ENCODE results near the gene DLGAP1. TPM values are rescaled to one million over a fixed set of nuclear protein-coding genes. Genes with fewer than 3 reads are reported as not detected.

DLGAP1 gene
- total and polyA plus RNA-seq, 2 of the 13 experiments (the other 11 are each of a cell fraction or from before 2014, with no cell fraction given): 0.01 TPM; not detected in 1

DNA sequence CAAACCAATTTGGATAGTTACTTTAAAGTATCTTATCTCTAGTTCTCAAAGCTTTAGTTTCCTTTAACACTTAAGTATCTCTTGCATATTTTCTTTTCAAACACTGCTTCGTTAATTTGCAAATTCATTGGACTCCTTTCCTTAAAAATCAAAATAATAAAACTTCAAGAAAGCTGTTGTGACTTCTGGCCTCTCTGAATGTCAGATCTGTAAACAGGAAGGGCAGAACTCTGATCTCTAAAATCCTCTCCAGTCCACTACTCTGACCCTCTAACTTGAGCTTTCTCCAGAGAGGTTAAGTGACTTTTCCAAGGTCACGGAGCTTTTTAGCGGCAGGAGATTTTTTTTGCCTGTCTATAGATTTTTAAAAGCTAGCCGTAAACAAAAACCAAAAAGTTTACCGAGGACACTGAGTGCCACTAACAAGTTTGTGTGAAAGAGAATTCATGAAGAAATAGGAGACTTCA is 849.6 kb downstream of the DLGAP1 start (continued):
- TF ChIP-seq, protein P1, sequence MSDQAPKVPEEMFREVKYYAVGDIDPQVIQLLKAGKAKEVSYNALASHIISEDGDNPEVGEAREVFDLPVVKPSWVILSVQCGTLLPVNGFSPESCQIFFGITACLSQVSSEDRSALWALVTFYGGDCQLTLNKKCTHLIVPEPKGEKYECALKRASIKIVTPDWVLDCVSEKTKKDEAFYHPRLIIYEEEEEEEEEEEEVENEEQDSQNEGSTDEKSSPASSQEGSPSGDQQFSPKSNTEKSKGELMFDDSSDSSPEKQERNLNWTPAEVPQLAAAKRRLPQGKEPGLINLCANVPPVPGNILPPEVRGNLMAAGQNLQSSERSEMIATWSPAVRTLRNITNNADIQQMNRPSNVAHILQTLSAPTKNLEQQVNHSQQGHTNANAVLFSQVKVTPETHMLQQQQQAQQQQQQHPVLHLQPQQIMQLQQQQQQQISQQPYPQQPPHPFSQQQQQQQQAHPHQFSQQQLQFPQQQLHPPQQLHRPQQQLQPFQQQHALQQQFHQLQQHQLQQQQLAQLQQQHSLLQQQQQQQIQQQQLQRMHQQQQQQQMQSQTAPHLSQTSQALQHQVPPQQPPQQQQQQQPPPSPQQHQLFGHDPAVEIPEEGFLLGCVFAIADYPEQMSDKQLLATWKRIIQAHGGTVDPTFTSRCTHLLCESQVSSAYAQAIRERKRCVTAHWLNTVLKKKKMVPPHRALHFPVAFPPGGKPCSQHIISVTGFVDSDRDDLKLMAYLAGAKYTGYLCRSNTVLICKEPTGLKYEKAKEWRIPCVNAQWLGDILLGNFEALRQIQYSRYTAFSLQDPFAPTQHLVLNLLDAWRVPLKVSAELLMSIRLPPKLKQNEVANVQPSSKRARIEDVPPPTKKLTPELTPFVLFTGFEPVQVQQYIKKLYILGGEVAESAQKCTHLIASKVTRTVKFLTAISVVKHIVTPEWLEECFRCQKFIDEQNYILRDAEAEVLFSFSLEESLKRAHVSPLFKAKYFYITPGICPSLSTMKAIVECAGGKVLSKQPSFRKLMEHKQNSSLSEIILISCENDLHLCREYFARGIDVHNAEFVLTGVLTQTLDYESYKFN (CRISPR knock-in tag; conservative IDR thresholded peaks at IDR 0.05): peak; percentile 36; the same call in 1 of the 2 replicates
- no peak for TF ChIP-seq PRPF4 (IDR thresholded peaks at IDR 0.05; ENCODE audit: low read depth, low read length, poor library complexity, severe bottlenecking)
- no peak for TF ChIP-seq ETV6 (CRISPR knock-in tag; conservative IDR thresholded peaks at IDR 0.05)
- TF ChIP-seq, protein P2, sequence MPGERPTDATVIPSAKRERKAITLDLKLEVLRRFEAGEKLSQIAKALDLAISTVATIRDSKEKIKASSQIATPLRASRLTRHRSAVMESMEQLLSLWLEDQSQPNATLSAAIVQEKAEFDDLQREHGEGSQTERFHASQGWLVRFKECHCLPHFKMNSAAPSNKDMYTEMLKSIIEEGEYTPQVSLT (CRISPR knock-in tag; IDR thresholded peaks at IDR 0.05; ENCODE audit: borderline replicate concordance, low read depth): no peak
- no peak for TF ChIP-seq HNRNPK (IDR thresholded peaks at IDR 0.05; ENCODE audit: low read depth, low read length, poor library complexity, severe bottlenecking)
- TF ChIP-seq MLX (CRISPR knock-in tag; IDR thresholded peaks at IDR 0.05): no peak
- TF ChIP-seq RXRA (CRISPR knock-in tag; IDR thresholded peaks at IDR 0.05): no peak
- TF ChIP-seq JARID2 (CRISPR knock-in tag; IDR thresholded peaks at IDR 0.05; ENCODE audit: insufficient replicate concordance): no peak
- TF ChIP-seq FOXM1 (CRISPR knock-in tag; IDR thresholded peaks at IDR 0.05): no peak
- TF ChIP-seq, protein P3, sequence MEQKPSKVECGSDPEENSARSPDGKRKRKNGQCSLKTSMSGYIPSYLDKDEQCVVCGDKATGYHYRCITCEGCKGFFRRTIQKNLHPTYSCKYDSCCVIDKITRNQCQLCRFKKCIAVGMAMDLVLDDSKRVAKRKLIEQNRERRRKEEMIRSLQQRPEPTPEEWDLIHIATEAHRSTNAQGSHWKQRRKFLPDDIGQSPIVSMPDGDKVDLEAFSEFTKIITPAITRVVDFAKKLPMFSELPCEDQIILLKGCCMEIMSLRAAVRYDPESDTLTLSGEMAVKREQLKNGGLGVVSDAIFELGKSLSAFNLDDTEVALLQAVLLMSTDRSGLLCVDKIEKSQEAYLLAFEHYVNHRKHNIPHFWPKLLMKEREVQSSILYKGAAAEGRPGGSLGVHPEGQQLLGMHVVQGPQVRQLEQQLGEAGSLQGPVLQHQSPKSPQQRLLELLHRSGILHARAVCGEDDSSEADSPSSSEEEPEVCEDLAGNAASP (CRISPR knock-in tag; IDR thresholded peaks at IDR 0.05; ENCODE audit: borderline replicate concordance): 0 out of 2 replicates have a peak, but pooled peaks have one; percentile 3
- TF ChIP-seq MTF1 (CRISPR knock-in tag; IDR thresholded peaks at IDR 0.05): no peak
- TF ChIP-seq NCOR1 (IDR thresholded peaks at IDR 0.05; ENCODE audit: borderline replicate concordance, low read length): no peak
- no peak for TF ChIP-seq MEIS2 (CRISPR knock-in tag; IDR thresholded peaks at IDR 0.05)
- TF ChIP-seq TIGD3 (CRISPR knock-in tag; IDR thresholded peaks at IDR 0.05; ENCODE audit: borderline replicate concordance): no peak
- TF ChIP-seq MTF2 (CRISPR knock-in tag; IDR thresholded peaks at IDR 0.05; ENCODE audit: borderline replicate concordance): no peak
- TF ChIP-seq RXRB (CRISPR knock-in tag; IDR thresholded peaks at IDR 0.05; ENCODE audit: borderline replicate concordance): no peak
- TF ChIP-seq KDM2A (CRISPR knock-in tag; IDR thresholded peaks at IDR 0.05; ENCODE audit: borderline replicate concordance, low read depth): no peak
- no peak for TF ChIP-seq SRSF9 (IDR thresholded peaks at IDR 0.05; ENCODE audit: borderline replicate concordance, insufficient read depth, low read depth, low read length, poor library complexity, severe bottlenecking)

Measured in HepG2 (cell line).